Right ventricle myocardium superior (tissue), 1 donor: ENCODE data around the gene SELENOI. TPM values are rescaled to one million over a fixed set of nuclear protein-coding genes. Genes with fewer than 3 reads are reported as not detected.

Experiments used
- ATAC-seq: fragments of 200-7000 bp; cut with Tn5 transposase; one replicate; pipeline ENCODE4 v1.9.1; 2020; ENCODE audit warnings: mild to moderate bottlenecking; ENCODE audit not compliant: poor library complexity
- DNase-seq: peaks from one replicate; pipeline ENCODE4 v3.0.0-alpha.2; 2020
- intact Hi-C: fragments of 100-400 bp; cut with DNase I; formaldehyde crosslinking; loops from one replicate; pipeline ENCODE4 v1.11.2; 2022
- total RNA-seq: library from RNA; stranded (reverse); fragmentation: NEBNext Ultra II Directional; extraction: Animal tissue kit (Norgen Biotek cat#: 25700); gene quantifications from one replicate; pipeline ENCODE4 v1.2.1, GENCODE V29; 2021
- donor health status: DM: no; HTN: yes; CAD: no; lungs with severe emphysema.

Gene SELENOI
- total RNA-seq, 1 donor from 2014 or later: 11.4 TPM

GRCh38 chr2:26394694-26395093 lies 48.8 kb downstream of the SELENOI start:
- no peak for ATAC-seq
- DNase-seq: no peak
- intact Hi-C loops: no loop called here

- ATAC-seq: no peak
- intact Hi-C loops: no loop called here
Measured at GRCh38 chr2:26395394-26395793, 49.5 kb downstream of the SELENOI start.

GRCh38 chr2:26396734-26397298 lies 50.9 kb downstream of the SELENOI start:
- no peak for DNase-seq
- intact Hi-C loops: no loop called here
- ATAC-seq: no peak

More at GRCh38 chr2:26395394-26395793, 49.5 kb downstream of the SELENOI start:
- DNase-seq: no peak

GRCh38 chr2:26399771-26400376 lies 53.9 kb downstream of the SELENOI start:
- intact Hi-C loops: no loop called here
- no peak for DNase-seq
- no peak for ATAC-seq

- intact Hi-C loops: no loop called here
- ATAC-seq (no peak), DNase-seq (no peak)
Measured at GRCh38 chr2:26400723-26401122, 54.8 kb downstream of the SELENOI start.

GRCh38 chr2:26401739-26402541 lies 56.0 kb downstream of the SELENOI start, which contains the start of gene DRC1:
Gene DRC1, plus strand, starts transcription at chr2:26401920. Its CDS starts 70 bp downstream, at chr2:26401990.
- DNase-seq (peak; percentile 63), ATAC-seq (peak; percentile 82)
- intact Hi-C loops: no loop called here

- intact Hi-C loops: no loop called here
- no peak for DNase-seq
- ATAC-seq: no peak
Measured at GRCh38 chr2:26407526-26407925, 61.6 kb downstream of the SELENOI start.

- intact Hi-C loops: no loop called here
- no peak for DNase-seq
- ATAC-seq: no peak
Measured at GRCh38 chr2:26409785-26410184, 63.8 kb downstream of the SELENOI start.

- DNase-seq: no peak
- intact Hi-C loops: no loop called here
Measured at GRCh38 chr2:26410764-26411243, 64.9 kb downstream of the SELENOI start.

GRCh38 chr2:26411419-26411818 lies 65.5 kb downstream of the SELENOI start:
- intact Hi-C loops: no loop called here
- ATAC-seq (no peak), DNase-seq (no peak)

More at GRCh38 chr2:26410764-26411243, 64.9 kb downstream of the SELENOI start:
- no peak for ATAC-seq

- intact Hi-C loops: no loop called here
- ATAC-seq: no peak
- DNase-seq: no peak
Measured at GRCh38 chr2:26412091-26412673, 66.2 kb downstream of the SELENOI start.

GRCh38 chr2:26414311-26414710 lies 68.4 kb downstream of the SELENOI start:
- intact Hi-C loops: no loop called here
- DNase-seq (no peak), ATAC-seq (no peak)

GRCh38 chr2:26421961-26422360 lies 76.0 kb downstream of the SELENOI start:
- intact Hi-C loops: no loop called here
- no peak for ATAC-seq
- no peak for DNase-seq

- DNase-seq: no peak
- no peak for ATAC-seq
- intact Hi-C loops: no loop called here
Measured at GRCh38 chr2:26422947-26423629, 77.1 kb downstream of the SELENOI start.

GRCh38 chr2:26423750-26424149 lies 77.8 kb downstream of the SELENOI start:
- intact Hi-C loops: no loop called here
- no peak for DNase-seq
- ATAC-seq: no peak

GRCh38 chr2:26424221-26424620 lies 78.3 kb downstream of the SELENOI start:
- intact Hi-C loops: no loop called here
- ATAC-seq (no peak), DNase-seq (no peak)

- intact Hi-C loops: no loop called here
- no peak for ATAC-seq
- DNase-seq: no peak
Measured at GRCh38 chr2:26428846-26429245, 82.9 kb downstream of the SELENOI start.

- intact Hi-C loops: no loop called here
- ATAC-seq (peak; percentile 81), DNase-seq (peak; percentile 54)
Measured at GRCh38 chr2:26429779-26430578, 84.0 kb downstream of the SELENOI start.
